Mucosa of stomach (tissue), 1 donor: Measurements from ENCODE around the gene MRPS6.

ENCODE experiments used
- H3K27me3 ChIP-seq: one replicate; pipeline ENCODE4 v1.7.0; 2013; ENCODE audit warnings: mild to moderate bottlenecking, low read length; ENCODE audit not compliant: control insufficient read depth, insufficient read depth
- H3K36me3 ChIP-seq: one replicate; pipeline ENCODE4 v1.7.0; 2013; ENCODE audit warnings: low read length; ENCODE audit not compliant: control insufficient read depth, insufficient read depth
- H3K4me1 ChIP-seq: one replicate; pipeline ENCODE4 v1.7.0; 2013; ENCODE audit warnings: mild to moderate bottlenecking, low read length; ENCODE audit not compliant: control insufficient read depth, insufficient read depth
- H3K4me3 ChIP-seq: one replicate; pipeline ENCODE4 v1.7.0; 2013; ENCODE audit warnings: low read length
- H3K9ac ChIP-seq: one replicate; pipeline ENCODE4 v1.7.0; 2013; ENCODE audit warnings: mild to moderate bottlenecking, low read length, moderate library complexity
- H3K9me3 ChIP-seq: one replicate; pipeline ENCODE4 v1.7.0; 2013; ENCODE audit warnings: mild to moderate bottlenecking, low read length, moderate library complexity; ENCODE audit not compliant: control insufficient read depth
- donor health status: Pancreatic carcinoma.

Gene MRPS6

DNA sequence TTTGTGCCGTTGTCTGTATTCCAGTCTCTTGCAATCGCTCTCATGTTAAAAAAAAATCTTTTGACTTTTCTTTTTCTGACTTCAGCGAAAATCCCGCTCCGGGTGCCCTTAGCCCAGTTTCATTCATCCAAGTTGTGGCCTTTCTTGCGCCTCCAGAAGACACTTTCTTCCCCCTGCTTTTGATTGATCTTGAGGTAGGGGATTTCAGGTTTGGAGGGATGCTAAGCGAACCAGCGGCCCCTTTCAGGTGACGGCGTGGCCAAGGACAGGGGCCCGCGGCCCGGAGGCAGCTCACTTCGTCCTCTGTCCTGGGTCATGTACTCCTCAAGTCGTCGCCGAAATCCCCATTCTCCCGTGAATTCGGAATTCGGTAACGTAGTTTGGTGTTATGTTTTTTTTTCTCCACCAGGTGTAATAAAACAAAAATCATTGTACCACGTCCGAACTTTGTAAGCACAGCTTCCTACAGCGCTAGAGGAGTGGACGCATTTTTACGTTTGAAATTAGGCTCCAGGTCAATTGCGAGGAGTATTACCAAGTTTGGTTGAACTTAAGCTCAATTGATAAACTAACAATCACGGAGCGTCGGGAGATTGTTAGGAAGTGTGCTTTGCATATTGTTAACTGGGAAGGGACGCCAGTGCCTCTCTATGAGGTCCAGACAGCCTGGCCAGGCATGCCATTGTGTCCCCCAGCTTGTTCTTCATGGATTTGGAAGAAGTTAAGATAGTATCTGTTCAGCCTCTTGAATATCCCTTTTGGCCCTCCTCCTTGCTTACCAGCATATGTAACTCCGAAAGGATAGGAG is 1.1 kb downstream of the MRPS6 start:
- Histone ChIP-seq H3K9ac (peak overlapping the region; percentile 75), H3K4me3 (peak overlapping the region; percentile 45), H3K36me3 (no peaks in the 10 kb centered on the region), H3K9me3 (no peaks in the 10 kb centered on the region), H3K27me3 (no peaks in the 10 kb centered on the region), H3K4me1 (peaks cover 8% of the 10 kb centered on the region)

- no peak overlapping the region for H3K9ac ChIP-seq
- H3K27me3 ChIP-seq, result no peaks in the 10 kb centered on the region
- H3K36me3 ChIP-seq, result no peaks in the 10 kb centered on the region
- H3K4me1 ChIP-seq, result peaks cover 10% of the 10 kb centered on the region
- peak overlapping the region; percentile 45 for H3K4me3 ChIP-seq
- H3K9me3 ChIP-seq, result no peaks in the 10 kb centered on the region
Observed at GRCh38 chr21:34075091-34075425, 1.7 kb downstream of the MRPS6 start.

DNA sequence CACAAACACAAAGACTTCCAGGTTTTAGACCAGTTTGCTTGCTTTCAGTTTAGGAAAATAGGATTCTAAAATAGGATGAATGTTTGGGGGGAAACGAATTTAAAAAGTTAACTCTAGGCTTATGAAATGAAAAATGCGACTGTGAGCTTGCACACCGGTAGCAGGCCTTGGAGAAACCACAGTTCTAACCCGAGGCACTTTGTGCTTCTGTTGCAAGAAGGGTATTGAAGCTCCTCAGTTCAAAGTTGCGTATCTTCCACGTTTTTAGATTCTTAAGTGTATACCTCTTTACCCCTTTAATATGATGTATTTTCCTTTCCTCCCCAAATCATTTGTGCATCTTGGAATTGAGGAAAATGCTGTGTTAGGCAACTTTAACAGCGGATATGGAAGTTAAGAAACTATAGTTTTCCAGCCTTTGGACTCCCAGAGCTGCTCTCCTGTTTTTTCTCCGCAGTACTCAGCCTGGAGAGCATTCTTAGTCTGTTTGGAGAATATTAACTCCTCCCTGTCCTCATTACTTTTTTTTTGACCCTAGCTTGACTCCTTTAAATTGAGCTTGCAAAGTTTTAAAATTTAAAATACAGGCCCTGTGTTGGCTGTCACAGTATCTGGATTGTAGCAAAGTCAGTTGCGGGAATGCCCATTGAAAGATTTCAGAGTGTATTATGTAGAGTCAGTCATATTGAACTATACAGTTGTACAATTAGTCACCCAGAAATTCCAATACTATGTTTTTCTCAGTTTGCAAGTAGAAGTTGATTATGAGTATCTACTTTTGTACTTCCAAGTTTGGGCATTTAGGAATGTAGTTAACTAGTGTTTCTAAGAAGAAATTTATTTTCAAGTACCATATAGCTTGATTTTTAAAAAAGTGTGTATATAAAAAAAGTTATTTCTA is 2.6 kb downstream of the MRPS6 start:
- Histone ChIP-seq H3K27me3 (no peaks in the 10 kb centered on the region), H3K9ac (no peak overlapping the region), H3K4me3 (no peak overlapping the region), H3K4me1 (peaks cover 16% of the 10 kb centered on the region), H3K36me3 (no peaks in the 10 kb centered on the region), H3K9me3 (no peaks in the 10 kb centered on the region)

- Histone ChIP-seq H3K4me1 (peaks cover 16% of the 10 kb centered on the region), H3K9me3 (no peaks in the 10 kb centered on the region), H3K4me3 (no peak overlapping the region), H3K9ac (no peak overlapping the region), H3K36me3 (no peaks in the 10 kb centered on the region), H3K27me3 (no peaks in the 10 kb centered on the region)
Observed at GRCh38 chr21:34076835-34077234, 3.5 kb downstream of the MRPS6 start.

GRCh38 chr21:34077888-34078287 is 4.5 kb downstream of the MRPS6 start:
- Histone ChIP-seq H3K27me3 (no peaks in the 10 kb centered on the region), H3K4me3 (no peak overlapping the region), H3K4me1 (peaks cover 16% of the 10 kb centered on the region)

GRCh38 chr21:34078915-34079314 is 5.5 kb downstream of the MRPS6 start:
- Histone ChIP-seq H3K9ac (no peak overlapping the region), H3K9me3 (no peaks in the 10 kb centered on the region), H3K4me1 (peaks cover 16% of the 10 kb centered on the region), H3K4me3 (no peak overlapping the region), H3K27me3 (no peaks in the 10 kb centered on the region), H3K36me3 (no peaks in the 10 kb centered on the region)

More at GRCh38 chr21:34077888-34078287, 4.5 kb downstream of the MRPS6 start:
- no peaks in the 10 kb centered on the region for H3K9me3 ChIP-seq
- no peak overlapping the region for H3K9ac ChIP-seq
- H3K36me3 ChIP-seq, result no peaks in the 10 kb centered on the region

- no peaks in the 10 kb centered on the region for H3K9me3 ChIP-seq
- no peaks in the 10 kb centered on the region for H3K27me3 ChIP-seq
- peaks cover 8% of the 10 kb centered on the region for H3K4me1 ChIP-seq
- no peaks in the 10 kb centered on the region for H3K36me3 ChIP-seq
- no peak overlapping the region for H3K4me3 ChIP-seq
- no peak overlapping the region for H3K9ac ChIP-seq
Observed at GRCh38 chr21:34080710-34081109, 7.3 kb downstream of the MRPS6 start.

- H3K9ac ChIP-seq, result no peak overlapping the region
- H3K4me3 ChIP-seq, result no peak overlapping the region
- no peaks in the 10 kb centered on the region for H3K36me3 ChIP-seq
- peaks cover 8% of the 10 kb centered on the region for H3K4me1 ChIP-seq
- H3K27me3 ChIP-seq, result no peaks in the 10 kb centered on the region
- no peaks in the 10 kb centered on the region for H3K9me3 ChIP-seq
Observed at GRCh38 chr21:34082769-34083168, 9.4 kb downstream of the MRPS6 start.

- no peaks in the 10 kb centered on the region for H3K27me3 ChIP-seq
- H3K9me3 ChIP-seq, result no peaks in the 10 kb centered on the region
- peaks cover 8% of the 10 kb centered on the region for H3K4me1 ChIP-seq
- no peak overlapping the region for H3K4me3 ChIP-seq
- no peak overlapping the region for H3K9ac ChIP-seq
- H3K36me3 ChIP-seq, result no peaks in the 10 kb centered on the region
Observed at GRCh38 chr21:34083357-34083756, 10.0 kb downstream of the MRPS6 start.

DNA sequence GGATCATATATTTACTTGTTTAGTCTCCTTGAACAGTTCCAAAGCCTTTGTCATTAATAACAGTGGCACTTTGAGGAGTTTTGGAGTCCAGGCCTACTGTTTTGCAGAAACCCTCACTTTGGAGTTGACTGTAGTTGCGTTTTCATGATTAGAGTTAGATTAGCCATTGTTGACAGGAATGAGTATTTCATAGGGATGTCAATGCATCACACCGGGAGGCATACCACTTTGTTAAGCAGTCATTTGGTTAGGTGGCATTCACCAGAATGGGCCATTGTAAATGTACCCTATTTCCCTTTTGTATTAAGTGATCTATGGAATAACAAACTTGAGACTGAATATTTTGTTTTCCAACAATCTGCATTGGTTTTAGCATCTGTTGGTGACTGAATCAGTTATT is 11.8 kb downstream of the MRPS6 start:
- Histone ChIP-seq H3K9ac (no peak overlapping the region), H3K27me3 (no peaks in the 10 kb centered on the region), H3K4me1 (peaks cover 5% of the 10 kb centered on the region), H3K9me3 (no peaks in the 10 kb centered on the region), H3K4me3 (no peak overlapping the region), H3K36me3 (no peaks in the 10 kb centered on the region)

- Histone ChIP-seq H3K36me3 (no peaks in the 10 kb centered on the region), H3K9me3 (no peaks in the 10 kb centered on the region), H3K4me1 (no peaks in the 10 kb centered on the region), H3K27me3 (no peaks in the 10 kb centered on the region), H3K9ac (no peak overlapping the region), H3K4me3 (no peak overlapping the region)
Observed at GRCh38 chr21:34086887-34087306, 13.5 kb downstream of the MRPS6 start.

DNA sequence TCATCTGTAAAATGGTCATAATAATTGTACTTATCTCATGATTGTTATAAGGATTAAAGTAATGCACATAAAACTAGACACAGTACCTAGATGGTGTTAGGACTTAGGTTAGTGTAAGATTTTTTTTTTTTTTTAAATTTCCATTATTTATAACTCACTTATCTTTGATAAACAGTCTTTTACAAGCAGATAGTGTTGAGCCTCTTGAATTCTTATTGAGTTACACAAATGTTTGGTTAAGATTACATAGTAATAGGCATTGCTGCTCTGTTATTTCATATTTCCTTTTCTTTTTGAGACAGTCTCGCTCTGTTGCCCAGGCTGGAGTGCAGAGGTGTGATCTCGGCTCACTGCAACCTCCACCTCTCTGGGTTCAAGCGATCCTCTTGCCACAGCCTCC is 15.4 kb downstream of the MRPS6 start:
- H3K9me3 ChIP-seq, result no peaks in the 10 kb centered on the region

More for the DNA sequence above, 15.4 kb downstream of the MRPS6 start:
- H3K27me3 ChIP-seq, result no peaks in the 10 kb centered on the region
- no peak overlapping the region for H3K4me3 ChIP-seq
- H3K4me1 ChIP-seq, result no peaks in the 10 kb centered on the region
- H3K9ac ChIP-seq, result no peak overlapping the region
- no peaks in the 10 kb centered on the region for H3K36me3 ChIP-seq
